ENCODE data around the gene TBC1D9.
A peak's percentile ranks its signal among the peaks of the same experiment; 100 is the strongest.

TBC1D9 gene

DNA sequence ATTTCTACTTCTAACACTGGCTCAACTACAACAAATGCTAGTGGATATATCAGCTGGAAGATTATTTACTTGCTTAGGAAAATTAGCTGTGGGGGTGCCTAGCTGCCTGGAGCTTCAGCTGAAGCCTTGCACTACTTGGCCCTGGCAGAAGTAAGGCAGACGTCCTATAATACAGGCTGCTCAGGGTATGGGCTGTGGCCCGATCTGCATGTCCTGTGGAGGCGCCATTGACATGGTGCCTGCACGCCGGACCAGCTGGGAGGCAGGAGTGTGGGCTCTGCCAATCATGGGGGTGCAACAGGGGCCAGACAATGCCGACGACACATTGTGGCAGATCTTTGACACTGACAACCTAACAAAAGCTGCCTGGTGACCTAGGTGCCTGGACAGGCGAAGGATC, 155.8 kb downstream of the TBC1D9 start:
- TF ChIP-seq, protein P1, sequence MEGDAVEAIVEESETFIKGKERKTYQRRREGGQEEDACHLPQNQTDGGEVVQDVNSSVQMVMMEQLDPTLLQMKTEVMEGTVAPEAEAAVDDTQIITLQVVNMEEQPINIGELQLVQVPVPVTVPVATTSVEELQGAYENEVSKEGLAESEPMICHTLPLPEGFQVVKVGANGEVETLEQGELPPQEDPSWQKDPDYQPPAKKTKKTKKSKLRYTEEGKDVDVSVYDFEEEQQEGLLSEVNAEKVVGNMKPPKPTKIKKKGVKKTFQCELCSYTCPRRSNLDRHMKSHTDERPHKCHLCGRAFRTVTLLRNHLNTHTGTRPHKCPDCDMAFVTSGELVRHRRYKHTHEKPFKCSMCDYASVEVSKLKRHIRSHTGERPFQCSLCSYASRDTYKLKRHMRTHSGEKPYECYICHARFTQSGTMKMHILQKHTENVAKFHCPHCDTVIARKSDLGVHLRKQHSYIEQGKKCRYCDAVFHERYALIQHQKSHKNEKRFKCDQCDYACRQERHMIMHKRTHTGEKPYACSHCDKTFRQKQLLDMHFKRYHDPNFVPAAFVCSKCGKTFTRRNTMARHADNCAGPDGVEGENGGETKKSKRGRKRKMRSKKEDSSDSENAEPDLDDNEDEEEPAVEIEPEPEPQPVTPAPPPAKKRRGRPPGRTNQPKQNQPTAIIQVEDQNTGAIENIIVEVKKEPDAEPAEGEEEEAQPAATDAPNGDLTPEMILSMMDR (IDR thresholded peaks at IDR 0.05; ENCODE audit: extremely low read depth, missing control alignments) = no peak
- no peak for DNase-seq (ENCODE audit: low spot score)

DNA sequence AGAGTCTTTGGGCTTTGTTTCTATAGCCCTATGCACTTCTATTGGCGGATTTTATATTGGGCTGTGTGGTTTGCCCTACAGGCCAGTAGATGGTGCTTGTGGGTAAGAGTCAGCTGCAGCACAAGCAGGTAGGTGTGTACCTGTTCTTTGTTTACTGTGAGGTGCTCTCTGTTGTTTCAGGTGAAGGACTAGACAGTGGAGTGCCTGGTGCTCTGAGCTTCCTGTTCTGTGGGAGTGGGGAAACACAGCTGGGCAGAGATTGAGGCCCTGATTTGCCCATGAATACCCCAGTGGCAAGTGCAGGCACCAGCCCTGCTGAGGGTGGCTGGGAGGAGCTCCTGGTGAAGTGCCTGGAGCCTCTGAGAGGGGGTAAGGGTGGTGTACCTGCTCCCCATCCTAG, 161.1 kb downstream of the TBC1D9 start:
- no peak for DNase-seq (ENCODE audit: low spot score)
- TF ChIP-seq, protein P1 (IDR thresholded peaks at IDR 0.05; ENCODE audit: extremely low read depth, missing control alignments) = peak; percentile 28

DNA sequence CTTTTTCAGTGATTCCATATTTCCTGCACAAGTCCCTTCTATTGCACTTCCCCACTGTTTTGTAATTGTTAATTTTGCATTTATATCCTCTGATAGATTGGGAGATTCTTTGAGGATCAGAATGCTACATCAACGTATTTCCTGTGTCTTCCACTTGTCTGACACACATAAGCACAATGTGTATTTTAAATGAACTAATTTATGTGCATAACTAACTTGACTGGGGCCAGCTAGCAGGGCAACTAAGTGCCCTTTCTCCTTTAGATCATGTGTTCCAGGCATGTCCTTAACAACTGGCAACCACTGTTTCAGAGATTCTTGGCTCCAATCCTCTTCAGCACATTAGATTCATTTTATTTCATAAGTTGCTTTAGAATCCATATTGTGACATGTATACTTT, 171.7 kb downstream of the TBC1D9 start:
- DNase-seq (ENCODE audit: low spot score) = no peak
- TF ChIP-seq, protein P1 (IDR thresholded peaks at IDR 0.05; ENCODE audit: extremely low read depth, missing control alignments) = no peak

DNA sequence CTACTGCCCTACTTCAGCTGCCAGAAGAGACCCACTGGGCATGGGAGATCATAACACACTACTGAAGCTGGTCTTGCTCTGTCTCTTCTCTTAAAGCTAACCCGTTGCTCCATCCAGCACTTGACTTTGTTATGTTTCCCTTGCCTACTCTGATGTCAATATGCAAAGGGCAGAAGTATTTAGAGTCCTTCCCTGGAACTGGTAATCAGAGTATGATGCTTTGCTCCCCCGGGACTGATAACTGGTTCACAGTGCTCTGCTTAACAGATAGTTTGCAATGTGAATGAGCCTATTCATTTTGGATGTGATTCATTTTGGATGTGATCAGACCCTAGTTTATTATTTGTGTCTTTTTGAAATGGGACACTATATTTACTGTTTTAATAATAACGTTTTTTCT, 175.1 kb downstream of the TBC1D9 start:
- TF ChIP-seq, protein P1 (IDR thresholded peaks at IDR 0.05; ENCODE audit: extremely low read depth, missing control alignments) = no peak
- no peak for DNase-seq (ENCODE audit: low spot score)

DNA sequence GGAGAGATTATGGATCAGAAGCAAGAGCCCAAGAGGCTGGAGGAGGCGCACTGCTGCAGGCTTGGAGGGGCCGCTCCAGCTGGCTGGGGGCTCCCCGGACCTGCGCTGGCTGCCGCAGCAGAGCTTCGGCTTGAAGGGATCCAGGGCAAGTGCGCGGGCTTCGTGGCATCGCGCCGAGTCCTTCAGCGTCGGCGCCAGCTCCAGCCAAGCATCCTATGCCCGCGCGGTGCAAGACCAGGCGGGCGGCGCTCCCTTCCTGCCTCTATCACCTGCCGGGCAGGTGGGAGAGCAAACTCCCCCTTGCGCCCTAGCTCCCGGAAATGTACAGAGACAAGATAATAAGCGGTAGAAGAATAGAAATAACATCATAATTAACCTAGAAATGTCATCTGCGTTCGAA, 176.9 kb downstream of the TBC1D9 start:
- no peak for DNase-seq (ENCODE audit: low spot score)
- TF ChIP-seq, protein P1 (IDR thresholded peaks at IDR 0.05; ENCODE audit: extremely low read depth, missing control alignments) = no peak

DNA sequence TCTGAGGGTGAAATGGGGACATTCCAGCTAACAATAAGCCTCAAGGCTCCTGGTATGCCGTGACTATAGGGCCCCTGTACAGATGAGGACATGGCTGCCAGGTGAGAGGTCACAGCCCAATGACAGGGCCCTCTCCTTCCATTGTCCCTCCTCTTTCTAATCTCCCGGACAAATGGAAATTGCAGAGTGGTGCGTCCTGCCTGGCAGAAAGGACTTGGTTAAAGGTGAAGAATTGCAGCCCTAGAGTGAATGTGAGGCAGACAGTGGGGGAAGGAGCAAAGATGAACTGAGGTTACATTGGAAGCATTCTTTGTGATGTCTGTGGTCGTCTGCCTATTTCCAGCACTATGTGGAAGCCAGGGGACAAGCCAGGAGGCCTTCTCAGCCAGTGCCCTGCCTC, 180.7 kb downstream of the TBC1D9 start:
- TF ChIP-seq, protein P1 (IDR thresholded peaks at IDR 0.05; ENCODE audit: extremely low read depth, missing control alignments) = no peak
- DNase-seq (ENCODE audit: low spot score) = no peak

DNA sequence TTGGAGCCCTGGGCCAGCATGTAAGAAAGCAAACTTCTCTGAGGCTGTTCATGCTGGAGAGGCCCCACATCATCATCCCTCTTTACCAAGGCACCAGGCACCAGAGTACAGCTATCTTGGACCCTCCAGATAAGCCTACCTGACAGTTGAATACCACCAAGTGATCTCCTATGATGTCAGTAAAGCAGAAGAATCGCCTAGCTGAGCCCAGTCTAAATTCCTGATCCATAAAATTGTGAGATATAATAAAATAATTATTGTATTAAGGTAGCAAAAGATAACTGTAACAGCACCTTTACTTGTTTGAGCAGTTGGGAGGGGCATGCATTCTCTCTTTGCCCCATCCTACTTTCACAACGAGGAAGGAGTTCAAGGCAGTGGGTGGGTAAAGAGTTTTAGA, 184.6 kb downstream of the TBC1D9 start:
- DNase-seq (ENCODE audit: low spot score) = no peak
- TF ChIP-seq, protein P1 (IDR thresholded peaks at IDR 0.05; ENCODE audit: extremely low read depth, missing control alignments) = no peak
